Breast epithelium (tissue), 4 donors: ENCODE data around the gene RECQL5. TPM values are rescaled to one million over a fixed set of nuclear protein-coding genes. Genes with fewer than 3 reads are reported as not detected.

Experiments used
- DNase-seq, 2 donors: peaks; one replicate each; pipeline ENCODE4 v3.0.0-alpha.2; 2019; ENCODE audit warnings: low spot score in 2 of 2
- H3K27ac ChIP-seq, 2 donors: fragments of 200-600 bp; sonication (generic) in 1 of 2; one replicate each; pipeline ENCODE4 v1.5.1; 2016 to 2019; ENCODE audit warnings: mild to moderate bottlenecking in 1 of 2
- H3K27me3 ChIP-seq, 2 donors: fragments of 200-600 bp; sonication (generic) in 1 of 2; one replicate each; pipeline versions ENCODE4 v1.5.1 to v1.6.0; 2017 to 2019; ENCODE audit warnings: control low read depth in 1 of 2, mild to moderate bottlenecking in 1 of 2
- H3K36me3 ChIP-seq: fragments of 200-600 bp; one replicate; pipeline ENCODE4 v1.5.1; 2019
- H3K4me1 ChIP-seq, 2 donors: fragments of 200-600 bp; sonication (generic); one replicate each; pipeline ENCODE4 v1.5.1; 2016 to 2019; ENCODE audit warnings: control low read depth in 1 of 2
- H3K4me3 ChIP-seq, 3 donors: fragments of 200-600 bp; sonication (generic); 1 replicate in 2 of 3; 2 replicates in 1 of 3; pipeline ENCODE4 v1.5.1; 2016 to 2019; ENCODE audit warnings: mild to moderate bottlenecking in 3 of 3, moderate library complexity in 2 of 3
- H3K9me3 ChIP-seq, 2 donors: fragments of 200-600 bp; sonication (generic) in 1 of 2; one replicate each; pipeline ENCODE4 v1.5.1; 2016 to 2019; ENCODE audit warnings: control low read depth in 1 of 2
- POLR2A ChIP-seq: fragments of 450-650 bp; IDR thresholded peaks from one replicate; pipeline ENCODE4 v1.6.1; 2016; ENCODE audit warnings: antibody characterized with exemption, mild to moderate bottlenecking, moderate library complexity
- POLR2AphosphoS5 ChIP-seq, 3 donors: sonication (generic); formaldehyde crosslinking; IDR thresholded peaks; one replicate each; pipeline ENCODE4 v1.6.1; 2017; ENCODE audit warnings: antibody characterized with exemption in 3 of 3
- intact Hi-C: fragments of 100-400 bp; cut with DNase I; formaldehyde crosslinking; loops from one replicate; pipeline ENCODE4 v1.15.1; 2023; ENCODE audit warnings: low total_unique reads
- total RNA-seq, 3 donors: library from RNA; depleted of rRNA; stranded (reverse); fragments of >200 nt; gene quantifications; one replicate each; pipeline ENCODE4 v1.1.0, GENCODE V29; 2016
- TF ChIP-seq, protein P1 (sequence below), 3 donors: fragments of 450-650 bp; IDR thresholded peaks; one replicate each; pipeline ENCODE4 v1.5.1; 2016 to 2017; ENCODE audit warnings: antibody characterized with exemption in 3 of 3, mild to moderate bottlenecking in 3 of 3, moderate library complexity in 3 of 3

The RECQL5 gene
- total RNA-seq, 3 donors from 2014 or later = 10.7 to 22.8 (median 14.1) TPM

DNA sequence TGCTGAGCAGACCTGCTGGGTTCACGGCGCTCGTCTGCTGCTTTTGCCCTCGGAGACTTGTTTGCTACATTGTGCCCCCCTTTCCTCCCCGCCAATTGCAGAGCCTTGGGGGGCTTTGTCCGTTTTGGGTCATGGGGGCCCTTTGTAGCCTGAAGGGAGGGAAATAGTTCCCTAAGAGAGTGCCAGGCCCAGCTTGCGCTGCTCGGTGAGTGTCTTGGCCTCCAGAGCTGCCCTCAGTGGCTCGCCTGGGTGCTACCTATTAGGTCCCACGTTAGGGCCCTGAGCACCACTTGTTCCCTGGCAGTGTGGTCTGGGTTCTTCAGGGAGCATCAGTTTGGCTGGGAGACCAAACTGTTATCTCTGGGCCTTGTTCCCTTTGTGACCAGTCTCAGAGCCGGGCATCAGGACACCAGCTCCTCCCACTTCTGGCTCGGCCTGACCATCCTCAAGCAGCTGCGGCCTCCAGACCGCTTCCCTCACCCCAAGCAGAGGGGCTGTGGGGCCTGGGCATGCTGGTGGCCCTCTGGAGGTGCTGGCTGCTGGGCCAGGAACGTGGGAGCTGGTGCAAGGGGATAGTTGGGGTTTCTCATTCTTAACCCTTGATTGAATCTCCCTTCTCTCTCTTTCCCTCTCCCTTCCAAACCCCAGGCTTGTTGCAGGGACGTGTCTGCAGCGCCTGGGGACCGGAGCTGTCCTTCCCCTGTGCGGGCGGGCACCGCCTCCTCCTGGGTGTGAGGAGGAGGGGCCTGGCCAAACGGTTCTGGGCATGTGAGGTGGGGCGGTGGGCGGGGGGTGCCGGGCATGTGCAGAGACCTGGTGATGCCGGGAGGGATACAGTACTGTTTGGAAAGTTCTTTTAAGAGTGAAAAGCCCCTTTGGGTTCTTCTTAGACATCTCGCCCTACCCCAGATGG, 38.3 kb upstream of the RECQL5 start:
- Histone ChIP-seq H3K36me3 (no peaks in the 10 kb centered on the region), H3K9me3 (no peaks in the 10 kb centered on the region), H3K4me1 (peaks cover 9 to 11% of the 10 kb centered on the region in 2 donors), H3K27ac (peak overlapping the region; percentile 38 to 42), H3K27me3 (no peaks in the 10 kb centered on the region), H3K4me3 (no peak overlapping the region)
- intact Hi-C loops = no loop called here
- DNase-seq = no peak
- TF ChIP-seq, protein P1, sequence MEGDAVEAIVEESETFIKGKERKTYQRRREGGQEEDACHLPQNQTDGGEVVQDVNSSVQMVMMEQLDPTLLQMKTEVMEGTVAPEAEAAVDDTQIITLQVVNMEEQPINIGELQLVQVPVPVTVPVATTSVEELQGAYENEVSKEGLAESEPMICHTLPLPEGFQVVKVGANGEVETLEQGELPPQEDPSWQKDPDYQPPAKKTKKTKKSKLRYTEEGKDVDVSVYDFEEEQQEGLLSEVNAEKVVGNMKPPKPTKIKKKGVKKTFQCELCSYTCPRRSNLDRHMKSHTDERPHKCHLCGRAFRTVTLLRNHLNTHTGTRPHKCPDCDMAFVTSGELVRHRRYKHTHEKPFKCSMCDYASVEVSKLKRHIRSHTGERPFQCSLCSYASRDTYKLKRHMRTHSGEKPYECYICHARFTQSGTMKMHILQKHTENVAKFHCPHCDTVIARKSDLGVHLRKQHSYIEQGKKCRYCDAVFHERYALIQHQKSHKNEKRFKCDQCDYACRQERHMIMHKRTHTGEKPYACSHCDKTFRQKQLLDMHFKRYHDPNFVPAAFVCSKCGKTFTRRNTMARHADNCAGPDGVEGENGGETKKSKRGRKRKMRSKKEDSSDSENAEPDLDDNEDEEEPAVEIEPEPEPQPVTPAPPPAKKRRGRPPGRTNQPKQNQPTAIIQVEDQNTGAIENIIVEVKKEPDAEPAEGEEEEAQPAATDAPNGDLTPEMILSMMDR (IDR thresholded peaks at IDR 0.05) = no peak
- no peak for TF ChIP-seq POLR2AphosphoS5 (IDR thresholded peaks at IDR 0.05)
- TF ChIP-seq POLR2A = no peak

DNA sequence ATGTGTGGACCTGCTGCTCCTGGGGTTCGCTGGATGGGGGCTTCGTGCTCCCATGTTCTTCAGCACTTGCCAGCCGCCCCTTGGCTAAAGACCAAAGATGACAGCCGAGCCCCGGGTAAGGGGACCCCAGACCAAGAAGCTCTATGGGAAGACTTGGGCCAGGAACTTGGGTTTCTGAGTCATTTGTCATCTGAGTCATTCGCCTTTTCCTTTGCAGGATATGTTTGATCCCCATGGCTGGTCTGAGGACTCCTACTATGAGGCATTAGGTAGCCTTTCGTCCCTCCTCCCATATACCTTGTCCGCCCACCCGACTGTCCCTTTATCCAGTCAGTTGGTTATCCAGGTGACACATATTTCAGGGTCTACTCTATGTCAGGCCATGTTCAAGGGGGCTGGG, 36.6 kb upstream of the RECQL5 start:
- no peak for DNase-seq
- Histone ChIP-seq H3K4me1 (peaks cover 19 to 27% of the 10 kb centered on the region in 2 donors), H3K4me3 (no peak overlapping the region), H3K36me3 (no peaks in the 10 kb centered on the region), H3K27ac (peak overlapping the region; percentile 95 to 98), H3K9me3 (no peaks in the 10 kb centered on the region), H3K27me3 (no peaks in the 10 kb centered on the region)
- intact Hi-C loops = no loop called here
- TF ChIP-seq, protein P1 (IDR thresholded peaks at IDR 0.05) = no peak
- TF ChIP-seq POLR2AphosphoS5 (IDR thresholded peaks at IDR 0.05) = no peak
- TF ChIP-seq POLR2A = no peak

- Histone ChIP-seq H3K4me3 (no peak overlapping the region), H3K4me1 (peaks cover 19 to 28% of the 10 kb centered on the region in 2 donors), H3K9me3 (no peaks in the 10 kb centered on the region), H3K36me3 (no peaks in the 10 kb centered on the region), H3K27ac (peak overlapping the region; percentile 95 to 98), H3K27me3 (no peaks in the 10 kb centered on the region)
- TF ChIP-seq POLR2A (no peak), POLR2AphosphoS5 (IDR thresholded peaks at IDR 0.05) (no peak)
- TF ChIP-seq, protein P1 (IDR thresholded peaks at IDR 0.05) = no peak
- no peak for DNase-seq
- intact Hi-C loops = no loop called here
Measured at GRCh38 chr17:75703191-75703590, 36.2 kb upstream of the RECQL5 start.

GRCh38 chr17:75701288-75701687, 34.3 kb upstream of the RECQL5 start:
- H3K36me3 ChIP-seq = no peaks in the 10 kb centered on the region
- H3K27ac ChIP-seq = peak overlapping the region; percentile 95 to 98
- H3K27me3 ChIP-seq = no peaks in the 10 kb centered on the region
- peaks cover 27 to 39% of the 10 kb centered on the region in 2 donors for H3K4me1 ChIP-seq
- intact Hi-C loops = no loop called here
- no peak overlapping the region for H3K4me3 ChIP-seq
- DNase-seq = no peak
- TF ChIP-seq POLR2AphosphoS5 (IDR thresholded peaks at IDR 0.05) (no peak), POLR2A (no peak)
- TF ChIP-seq, protein P1 (IDR thresholded peaks at IDR 0.05) = no peak
- H3K9me3 ChIP-seq = no peaks in the 10 kb centered on the region

GRCh38 chr17:75698659-75699058, 31.7 kb upstream of the RECQL5 start:
- intact Hi-C loops = no loop called here
- Histone ChIP-seq H3K27me3 (no peaks in the 10 kb centered on the region), H3K4me1 (peaks cover 34 to 52% of the 10 kb centered on the region in 2 donors), H3K4me3 (no peak overlapping the region), H3K9me3 (no peaks in the 10 kb centered on the region), H3K27ac (peak overlapping the region; percentile 95 to 98), H3K36me3 (no peaks in the 10 kb centered on the region)
- DNase-seq = no peak
- TF ChIP-seq POLR2AphosphoS5 (IDR thresholded peaks at IDR 0.05) = no peak
- TF ChIP-seq POLR2A = no peak
- TF ChIP-seq, protein P1 (IDR thresholded peaks at IDR 0.05) = no peak
